Measurements from ENCODE around the gene VAV2. TPM values are rescaled to one million over a fixed set of nuclear protein-coding genes. Genes with fewer than 3 reads are reported as not detected.
A peak's percentile ranks its signal among the peaks of the same experiment; 100 is the strongest.

Gene VAV2
- total and polyA plus RNA-seq, 11 donors: 3.3 to 9.9 (median 5.3) TPM

DNA sequence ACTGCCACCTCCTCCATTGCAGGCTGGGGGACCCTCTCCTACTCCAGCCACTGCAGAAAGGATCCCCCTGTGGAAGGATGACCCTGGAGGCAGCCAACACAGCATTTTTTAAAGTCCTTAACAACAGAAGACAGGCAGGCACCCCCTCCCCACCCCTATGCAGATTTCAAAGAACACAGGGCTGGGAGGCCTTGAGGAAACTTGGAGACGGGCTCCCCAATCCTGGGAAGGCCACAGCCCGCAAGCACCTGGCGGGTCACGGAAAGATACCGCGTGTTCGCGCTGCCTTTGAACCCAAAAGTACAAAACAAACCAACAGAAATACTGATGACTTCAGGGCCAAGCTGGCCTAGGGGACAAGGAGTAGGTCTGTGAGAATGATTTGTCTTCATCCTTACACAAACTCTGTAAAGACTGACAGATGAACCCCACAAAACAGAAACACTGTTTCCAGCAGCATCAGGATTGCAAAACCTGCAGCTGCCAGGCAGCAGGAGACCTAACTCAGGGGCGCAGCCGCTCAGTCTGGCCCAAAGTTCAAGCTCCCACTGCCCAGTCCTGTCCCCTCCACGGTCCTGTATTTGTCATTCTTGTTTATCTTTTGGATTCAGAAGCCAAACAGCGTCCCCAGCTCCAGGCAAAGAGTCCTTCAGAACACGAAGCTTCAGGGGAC, 13.8 kb downstream of the VAV2 start:
- ATAC-seq (no peak), DNase-seq (no peak)
- no peak for TF ChIP-seq POLR2A (IDR thresholded peaks at IDR 0.05)
- TF ChIP-seq, protein P1, sequence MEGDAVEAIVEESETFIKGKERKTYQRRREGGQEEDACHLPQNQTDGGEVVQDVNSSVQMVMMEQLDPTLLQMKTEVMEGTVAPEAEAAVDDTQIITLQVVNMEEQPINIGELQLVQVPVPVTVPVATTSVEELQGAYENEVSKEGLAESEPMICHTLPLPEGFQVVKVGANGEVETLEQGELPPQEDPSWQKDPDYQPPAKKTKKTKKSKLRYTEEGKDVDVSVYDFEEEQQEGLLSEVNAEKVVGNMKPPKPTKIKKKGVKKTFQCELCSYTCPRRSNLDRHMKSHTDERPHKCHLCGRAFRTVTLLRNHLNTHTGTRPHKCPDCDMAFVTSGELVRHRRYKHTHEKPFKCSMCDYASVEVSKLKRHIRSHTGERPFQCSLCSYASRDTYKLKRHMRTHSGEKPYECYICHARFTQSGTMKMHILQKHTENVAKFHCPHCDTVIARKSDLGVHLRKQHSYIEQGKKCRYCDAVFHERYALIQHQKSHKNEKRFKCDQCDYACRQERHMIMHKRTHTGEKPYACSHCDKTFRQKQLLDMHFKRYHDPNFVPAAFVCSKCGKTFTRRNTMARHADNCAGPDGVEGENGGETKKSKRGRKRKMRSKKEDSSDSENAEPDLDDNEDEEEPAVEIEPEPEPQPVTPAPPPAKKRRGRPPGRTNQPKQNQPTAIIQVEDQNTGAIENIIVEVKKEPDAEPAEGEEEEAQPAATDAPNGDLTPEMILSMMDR (IDR thresholded peaks at IDR 0.05): no peak
- 90 to 96% (median 92%) methylated on average over 13 of the region's 13 CpGs for WGBS, 4 donors
- H3K4me3 ChIP-seq: no peak overlapping the region
- H3K36me3 ChIP-seq: no peaks in the 10 kb centered on the region
- peak overlapping the region in 1 of 12 donors; percentile 54 for H3K27ac ChIP-seq
- H3K9me3 ChIP-seq: no peaks in the 10 kb centered on the region
- no peaks in the 10 kb centered on the region for H3K27me3 ChIP-seq
- peaks cover 5 to 27% (median 19%) of the 10 kb centered on the region in 12 donors for H3K4me1 ChIP-seq
- intact Hi-C loops (cut with DNase I): no loop called here

DNA sequence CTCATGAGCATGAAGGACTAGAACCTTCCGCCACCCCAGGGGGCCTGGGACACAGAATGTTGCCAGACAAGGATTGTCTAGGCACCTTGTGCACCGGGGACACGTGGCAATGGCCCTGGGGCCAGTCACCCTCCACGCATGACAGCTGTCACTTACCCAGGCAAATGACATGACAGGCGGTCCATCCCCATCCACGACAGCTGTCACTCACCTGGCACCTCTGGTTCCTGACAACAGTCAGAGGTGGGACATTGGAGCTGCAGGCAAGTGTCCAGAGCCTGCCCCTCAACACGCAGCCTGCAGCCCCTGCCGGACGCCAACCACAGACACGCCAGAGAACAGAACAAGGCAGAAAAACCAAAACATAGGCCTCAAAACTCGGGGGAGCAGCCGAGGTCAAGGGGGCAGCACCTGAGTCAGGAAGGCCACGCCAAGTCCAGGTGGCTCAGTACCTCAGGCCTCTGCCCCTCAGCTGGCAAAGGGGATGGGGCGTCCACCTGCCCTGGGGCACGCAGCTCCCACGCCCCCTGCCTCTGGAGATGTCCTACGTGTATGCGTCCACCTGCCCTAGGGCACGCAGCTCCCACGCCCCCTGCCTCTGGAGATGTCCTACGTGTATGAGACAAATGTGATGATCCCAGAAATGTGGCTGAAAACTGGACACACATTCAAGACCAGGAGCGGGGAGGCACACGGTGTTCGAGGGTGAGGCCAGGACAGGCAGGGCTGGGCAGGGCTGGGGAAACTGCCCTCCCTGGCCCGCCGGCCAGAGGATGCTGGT, 14.5 kb downstream of the VAV2 start:
- WGBS, 4 donors: 93 to 97% (median 95%) methylated on average over 14 to 26 of the region's 26 CpGs
- Histone ChIP-seq H3K36me3 (no peaks in the 10 kb centered on the region), H3K27ac (no peak overlapping the region), H3K4me1 (peaks cover 5 to 27% (median 19%) of the 10 kb centered on the region in 12 donors), H3K4me3 (no peak overlapping the region), H3K27me3 (no peaks in the 10 kb centered on the region), H3K9me3 (no peaks in the 10 kb centered on the region)
- peak in 1 of 5 donors; percentile 56 for DNase-seq
- no peak for ATAC-seq
- intact Hi-C loops (cut with DNase I): no loop called here
- TF ChIP-seq POLR2A (IDR thresholded peaks at IDR 0.05): no peak
- TF ChIP-seq, protein P1 (IDR thresholded peaks at IDR 0.05): no peak

DNA sequence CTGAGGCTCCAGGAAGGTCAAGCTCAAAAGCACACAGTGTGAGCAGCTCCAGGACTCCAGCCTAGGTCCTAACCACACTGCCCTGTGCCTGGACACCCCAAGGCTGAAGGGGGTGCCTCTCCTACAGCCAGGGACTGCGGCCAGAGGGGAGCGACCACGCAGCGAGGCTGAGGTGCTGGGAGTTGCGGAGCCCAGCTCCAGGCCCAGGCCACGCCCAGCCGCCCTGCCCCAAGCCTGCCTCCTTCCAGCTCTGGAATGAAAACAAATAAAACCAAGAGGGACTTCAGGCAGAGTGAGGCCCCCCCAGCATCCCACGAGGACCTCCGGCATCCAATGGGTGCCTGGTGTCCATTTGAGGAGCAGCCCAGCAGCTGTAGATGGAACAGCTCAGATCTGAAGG, 15.2 kb downstream of the VAV2 start:
- intact Hi-C loops (cut with DNase I): no loop called here
- H3K4me3 ChIP-seq: no peak overlapping the region
- H3K27ac ChIP-seq: no peak overlapping the region
- H3K36me3 ChIP-seq: no peaks in the 10 kb centered on the region
- H3K4me1 ChIP-seq: peaks cover 5 to 30% (median 19%) of the 10 kb centered on the region in 12 donors
- DNase-seq: no peak
- ATAC-seq: no peak
- WGBS, 4 donors: 92 to 100% (median 95%) methylated on average over 5 to 9 of the region's 9 CpGs
- no peaks in the 10 kb centered on the region for H3K9me3 ChIP-seq
- TF ChIP-seq, protein P1 (IDR thresholded peaks at IDR 0.05): no peak
- no peak for TF ChIP-seq POLR2A (IDR thresholded peaks at IDR 0.05)
- no peaks in the 10 kb centered on the region for H3K27me3 ChIP-seq

DNA sequence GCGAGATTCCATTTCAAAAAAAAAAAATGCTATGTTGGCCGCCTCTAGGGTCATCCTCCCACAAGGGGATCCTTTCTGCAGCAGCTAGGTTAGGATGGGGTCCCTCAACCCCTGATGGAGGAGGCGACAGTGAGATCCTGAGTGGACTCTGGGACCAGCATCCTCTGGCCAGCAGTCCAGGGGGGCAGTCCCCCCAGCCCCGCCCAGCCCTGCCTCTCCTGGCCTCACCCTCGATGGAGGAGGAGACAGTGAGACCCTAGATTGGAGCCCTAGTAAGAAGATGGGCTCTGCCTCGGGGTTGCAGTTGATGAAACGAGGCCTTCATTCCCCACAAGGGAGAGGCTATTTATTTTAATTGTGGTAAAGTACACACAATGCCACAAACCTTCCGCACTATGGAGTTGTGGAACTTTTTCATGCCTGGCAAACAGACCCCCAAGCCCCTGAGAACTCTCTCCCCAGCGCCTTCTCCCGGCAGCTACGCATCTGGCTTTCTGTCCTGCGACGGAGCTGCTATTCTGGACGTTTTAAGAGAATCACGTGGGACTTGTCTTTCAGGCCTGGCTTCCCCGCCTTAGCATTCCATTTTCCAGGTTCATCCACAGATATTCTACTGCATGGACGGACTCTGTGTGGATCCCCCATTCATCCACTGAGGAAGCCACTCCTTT, 15.8 kb downstream of the VAV2 start:
- intact Hi-C loops (cut with DNase I): no loop called here
- no peak overlapping the region for H3K4me3 ChIP-seq
- no peaks in the 10 kb centered on the region for H3K9me3 ChIP-seq
- ATAC-seq (no peak), DNase-seq (no peak)
- WGBS, 4 donors: 93 to 97% (median 94%) methylated on average over 15 to 17 of the region's 17 CpGs
- H3K27ac ChIP-seq: no peak overlapping the region
- H3K36me3 ChIP-seq: no peaks in the 10 kb centered on the region
- no peaks in the 10 kb centered on the region for H3K27me3 ChIP-seq
- peaks cover 5 to 34% (median 19%) of the 10 kb centered on the region in 12 donors for H3K4me1 ChIP-seq
- TF ChIP-seq POLR2A (IDR thresholded peaks at IDR 0.05): no peak
- TF ChIP-seq, protein P1 (IDR thresholded peaks at IDR 0.05): no peak

All from heart left ventricle (tissue), 16 donors.